GM12875 (cell line): ENCODE measurements around the gene GALR3.

ENCODE experiments used
- H3K4me3 ChIP-seq: one replicate; pipeline ENCODE4 v1.5.1; 2011; ENCODE audit warnings: low read depth, low read length, control low read depth
- TF ChIP-seq, protein P1 (sequence below): IDR thresholded peaks from 2 replicates; pipeline ENCODE4 v1.5.1; 2011; ENCODE audit warnings: low read depth, mild to moderate bottlenecking, control low read depth, inconsistent platforms, low read length, moderate library complexity, borderline replicate concordance; ENCODE audit not compliant: insufficient read depth

Gene GALR3

GRCh38 chr22:37846433-37846832 is 23.3 kb downstream of the GALR3 start:
- TF ChIP-seq, protein P1, sequence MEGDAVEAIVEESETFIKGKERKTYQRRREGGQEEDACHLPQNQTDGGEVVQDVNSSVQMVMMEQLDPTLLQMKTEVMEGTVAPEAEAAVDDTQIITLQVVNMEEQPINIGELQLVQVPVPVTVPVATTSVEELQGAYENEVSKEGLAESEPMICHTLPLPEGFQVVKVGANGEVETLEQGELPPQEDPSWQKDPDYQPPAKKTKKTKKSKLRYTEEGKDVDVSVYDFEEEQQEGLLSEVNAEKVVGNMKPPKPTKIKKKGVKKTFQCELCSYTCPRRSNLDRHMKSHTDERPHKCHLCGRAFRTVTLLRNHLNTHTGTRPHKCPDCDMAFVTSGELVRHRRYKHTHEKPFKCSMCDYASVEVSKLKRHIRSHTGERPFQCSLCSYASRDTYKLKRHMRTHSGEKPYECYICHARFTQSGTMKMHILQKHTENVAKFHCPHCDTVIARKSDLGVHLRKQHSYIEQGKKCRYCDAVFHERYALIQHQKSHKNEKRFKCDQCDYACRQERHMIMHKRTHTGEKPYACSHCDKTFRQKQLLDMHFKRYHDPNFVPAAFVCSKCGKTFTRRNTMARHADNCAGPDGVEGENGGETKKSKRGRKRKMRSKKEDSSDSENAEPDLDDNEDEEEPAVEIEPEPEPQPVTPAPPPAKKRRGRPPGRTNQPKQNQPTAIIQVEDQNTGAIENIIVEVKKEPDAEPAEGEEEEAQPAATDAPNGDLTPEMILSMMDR = no peak
- no peak overlapping the region for H3K4me3 ChIP-seq

- H3K4me3 ChIP-seq = peak overlapping the region; percentile 93
- TF ChIP-seq, protein P1 = no peak
Measured at GRCh38 chr22:37848587-37849088, 25.5 kb downstream of the GALR3 start.

DNA sequence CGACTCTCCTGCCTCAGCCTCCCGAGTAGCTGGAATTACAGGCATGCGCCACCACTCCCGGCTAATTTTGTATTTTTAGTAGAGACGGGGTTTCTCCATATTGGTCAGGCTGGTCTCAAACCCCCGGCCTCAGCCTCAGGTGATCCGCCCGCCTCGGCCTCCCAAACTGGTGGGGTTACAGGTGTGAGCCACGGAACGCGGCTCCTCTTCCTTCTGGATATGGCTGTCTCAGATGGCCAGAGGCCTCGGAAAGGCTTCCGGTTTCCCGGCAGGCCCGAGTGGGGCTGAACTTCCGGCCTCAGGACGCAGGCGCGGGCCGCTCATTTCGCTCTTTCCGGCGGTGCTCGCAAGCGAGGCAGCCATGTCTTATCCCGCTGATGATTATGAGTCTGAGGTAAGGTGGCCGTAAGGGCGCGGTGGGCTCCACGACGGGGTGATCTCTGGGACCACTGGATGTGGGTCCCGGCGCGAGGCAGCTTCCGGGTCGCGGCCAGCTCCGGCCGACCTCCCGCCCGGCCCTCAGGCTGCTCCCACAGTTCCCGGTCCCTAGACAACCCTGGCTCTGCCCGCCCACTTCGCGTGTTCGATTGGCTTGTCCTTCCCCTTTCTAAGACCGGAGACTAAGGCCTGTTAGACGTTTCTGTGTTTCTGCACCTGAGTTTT is 26.0 kb downstream of the GALR3 start, which contains the start of gene EIF3L:
Gene EIF3L (plus strand): TSS at position 331 of the 663 bp plus-strand sequence. CDS start 31 bp downstream, at position 362.
- TF ChIP-seq, protein P1 = no peak
- H3K4me3 ChIP-seq = peak within 1 kb of the TSS; percentile 93

DNA sequence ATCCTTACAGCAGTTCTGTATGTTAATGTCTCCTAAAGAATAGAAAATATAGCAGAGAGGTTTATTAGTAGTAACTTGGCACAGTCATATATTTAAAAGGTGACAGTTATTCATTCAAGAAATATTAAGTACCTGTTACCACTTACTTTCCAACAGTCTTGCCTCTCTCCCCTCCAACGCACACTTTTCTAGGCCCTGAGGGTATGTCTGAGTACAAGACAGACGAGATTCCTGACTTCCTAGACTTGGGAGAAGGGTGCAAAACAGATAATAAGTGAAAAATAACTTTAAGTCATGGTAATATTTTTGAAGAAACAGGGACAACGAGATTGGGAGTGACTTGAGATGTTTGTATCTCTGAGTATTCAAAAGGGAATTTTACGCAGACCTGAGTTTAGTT is 27.6 kb downstream of the GALR3 start:
- TF ChIP-seq, protein P1 = no peak
- H3K4me3 ChIP-seq = no peak overlapping the region

DNA sequence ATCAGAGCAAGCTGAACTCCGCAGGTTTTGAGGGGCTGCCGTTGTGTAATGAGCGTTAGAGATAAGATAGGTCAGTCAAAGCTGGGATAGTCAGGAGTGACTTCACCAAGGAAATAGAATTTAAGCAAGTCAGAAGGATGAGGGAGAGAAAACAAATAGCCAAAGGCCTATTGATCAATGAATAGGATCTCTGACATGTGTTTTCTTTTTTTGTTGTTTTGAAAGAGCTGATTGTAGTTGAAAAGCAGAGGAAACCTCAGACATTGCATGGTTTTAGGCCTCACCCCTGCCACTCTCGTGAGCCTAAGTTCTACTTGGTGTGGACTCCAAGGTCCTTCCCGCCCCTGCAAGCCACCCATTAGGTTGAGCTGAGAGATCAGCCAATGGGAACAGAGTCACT is 29.2 kb downstream of the GALR3 start:
- no peak overlapping the region for H3K4me3 ChIP-seq
- TF ChIP-seq, protein P1 = no peak

DNA sequence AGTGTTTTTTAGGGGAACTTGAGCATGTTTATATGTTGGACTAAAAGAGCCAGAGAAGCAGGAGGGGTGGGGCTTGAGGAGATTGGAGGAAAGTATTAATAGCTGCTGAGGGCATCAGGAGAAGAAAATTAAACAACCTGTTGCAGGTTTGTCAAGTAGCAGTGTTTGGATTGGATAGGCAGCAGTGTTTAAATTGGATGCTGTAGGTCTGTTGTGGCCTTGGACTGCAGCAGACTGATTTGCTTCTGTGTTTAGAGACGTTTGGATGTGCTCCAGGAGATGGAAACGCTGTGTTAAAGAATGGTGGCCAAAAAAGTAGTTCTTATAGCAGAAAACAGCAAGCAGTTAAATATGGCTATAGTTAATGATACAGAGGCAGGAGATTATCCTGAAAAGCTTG is 31.8 kb downstream of the GALR3 start:
- H3K4me3 ChIP-seq = no peak overlapping the region
- TF ChIP-seq, protein P1 = no peak

GRCh38 chr22:37855462-37855861 is 32.3 kb downstream of the GALR3 start:
- no peak overlapping the region for H3K4me3 ChIP-seq
- TF ChIP-seq, protein P1 = no peak
